HepG2 (cell line): ENCODE measurements around the gene HECTD4.

Experiments
- ZMYM2 ChIP-seq: sonication (generic); formaldehyde crosslinking; IDR thresholded peaks from 2 replicates; pipeline ENCODE4 v1.8.0; 2022; ENCODE audit warnings: mild to moderate bottlenecking, missing genetic modification reagents
- ZNF660 ChIP-seq: sonication (generic); formaldehyde crosslinking; IDR thresholded peaks from 2 replicates; pipeline ENCODE4 v1.5.1; 2020; ENCODE audit warnings: mild to moderate bottlenecking, low read depth, missing genetic modification reagents, borderline replicate concordance

GRCh38 chr12:112241176-112241575 lies 141.1 kb downstream of the HECTD4 start:
- TF ChIP-seq ZMYM2 (CRISPR knock-in tag) (no peak), ZNF660 (CRISPR knock-in tag) (no peak)
